Measurements from ENCODE around the gene ZNF200.
"Not testable (repeated sequence)": the region's sequence is repeated elsewhere in the genome, so short reads cannot be mapped to it uniquely, and the experiment has no call there.

The ZNF200 gene

GRCh38 chr16:3234857-3235561 lies at the start of gene ZNF200:
Gene ZNF200, minus strand, starts transcription at chr16:3235158. Its CDS starts 1,403 bp downstream, at chr16:3233755.
- DNase-seq (ENCODE audit: low read depth): peak; percentile 95

DNA sequence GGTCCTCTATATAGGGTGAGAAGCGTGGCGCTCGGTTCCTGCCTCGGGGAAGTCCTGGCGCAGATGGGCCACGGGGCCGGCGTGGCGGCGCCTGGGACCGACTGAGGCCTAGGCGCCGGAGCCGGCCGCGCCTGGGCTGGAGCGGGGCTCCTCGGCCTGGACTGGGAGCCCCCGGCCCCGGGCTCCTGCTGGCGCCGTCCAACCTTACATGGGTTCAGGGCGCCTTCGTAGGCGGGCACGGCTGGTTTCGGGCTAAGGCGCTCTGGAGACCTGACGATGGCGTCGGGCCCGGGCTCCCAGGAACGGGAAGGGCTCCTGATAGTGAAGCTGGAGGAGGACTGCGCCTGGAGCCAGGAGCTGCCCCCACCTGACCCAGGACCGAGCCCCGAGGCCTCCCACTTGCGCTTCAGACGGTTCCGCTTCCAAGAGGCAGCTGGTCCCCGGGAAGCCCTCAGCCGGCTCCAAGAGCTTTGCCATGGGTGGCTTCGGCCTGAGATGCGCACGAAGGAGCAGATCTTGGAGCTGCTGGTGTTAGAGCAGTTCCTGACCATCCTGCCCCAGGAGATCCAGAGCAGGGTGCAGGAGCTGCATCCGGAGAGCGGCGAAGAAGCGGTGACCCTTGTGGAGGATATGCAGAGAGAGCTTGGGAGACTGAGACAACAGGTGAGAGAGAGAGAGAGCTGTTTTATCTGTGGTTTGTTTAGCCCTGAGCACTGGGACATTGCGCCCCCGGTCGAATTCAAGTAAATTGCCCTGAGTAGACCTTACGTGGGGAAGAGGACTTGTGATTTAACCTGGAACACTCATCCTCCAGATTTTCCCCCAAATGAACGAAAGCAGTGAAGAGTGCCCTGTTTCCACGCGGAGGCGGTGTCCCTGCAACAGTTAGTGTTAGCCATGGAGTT lies 48.8 kb upstream of the ZNF200 start:
- no peak for DNase-seq (ENCODE audit: low read depth)

GRCh38 chr16:3282730-3283542 lies 48.0 kb upstream of the ZNF200 start, which contains the start of gene ZNF263:
Gene ZNF263, plus strand, starts transcription at chr16:3283491. Its CDS starts 328 bp downstream, at chr16:3283819.
- peak; percentile 98 for DNase-seq (ENCODE audit: low read depth)

GRCh38 chr16:3282103-3282729 lies 47.3 kb upstream of the ZNF200 start:
- DNase-seq (ENCODE audit: low read depth): no peak

- no peak for DNase-seq (ENCODE audit: low read depth)
Measured at GRCh38 chr16:3281222-3281820, 46.4 kb upstream of the ZNF200 start.

DNA sequence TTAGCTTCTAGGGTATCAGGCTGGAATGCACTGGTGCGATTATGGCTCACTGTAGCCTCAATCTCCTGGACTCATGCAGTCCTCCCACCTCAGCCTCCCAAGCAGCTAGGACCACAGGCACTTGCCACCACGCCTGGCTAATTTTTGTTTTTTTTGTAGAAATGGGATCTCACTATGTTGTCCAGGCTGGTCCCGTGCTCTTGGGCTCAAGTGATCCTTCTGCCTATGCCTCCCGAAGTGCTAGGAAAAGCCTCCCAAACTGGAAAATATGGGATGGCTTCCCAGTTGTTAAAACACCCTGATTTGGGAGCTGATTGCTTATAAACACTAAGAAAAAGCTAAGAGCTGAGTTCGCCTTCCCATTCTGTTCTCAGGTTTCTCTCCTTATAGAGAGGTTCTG lies 41.7 kb upstream of the ZNF200 start:
- no peak for DNase-seq (ENCODE audit: low read depth)

GRCh38 chr16:3274947-3275346 lies 40.0 kb upstream of the ZNF200 start:
- no peak for DNase-seq (ENCODE audit: low read depth)

DNA sequence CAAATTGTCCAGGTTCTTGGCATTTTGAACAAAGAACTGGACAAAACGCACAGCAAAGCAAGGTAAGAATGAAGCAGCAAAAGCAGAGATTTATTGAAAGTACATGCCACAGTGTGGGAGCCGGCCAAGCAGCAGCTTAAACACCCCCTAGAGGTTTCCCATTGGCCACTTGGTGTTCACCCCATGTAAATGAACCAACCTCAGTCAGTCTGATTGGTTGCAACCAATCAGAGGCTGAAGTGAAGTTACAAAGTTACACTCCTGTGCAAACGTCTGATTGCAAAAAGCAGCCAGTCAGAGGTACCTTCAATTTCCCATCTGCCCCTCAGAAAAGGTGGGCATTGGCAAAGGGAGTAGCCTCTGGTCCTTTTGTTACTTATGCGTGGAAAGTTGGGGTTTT lies 39.5 kb upstream of the ZNF200 start:
- DNase-seq (ENCODE audit: low read depth): no peak

- not testable (repeated sequence) for DNase-seq (ENCODE audit: low read depth)
Measured at GRCh38 chr16:3271281-3271680, 36.3 kb upstream of the ZNF200 start.

DNA sequence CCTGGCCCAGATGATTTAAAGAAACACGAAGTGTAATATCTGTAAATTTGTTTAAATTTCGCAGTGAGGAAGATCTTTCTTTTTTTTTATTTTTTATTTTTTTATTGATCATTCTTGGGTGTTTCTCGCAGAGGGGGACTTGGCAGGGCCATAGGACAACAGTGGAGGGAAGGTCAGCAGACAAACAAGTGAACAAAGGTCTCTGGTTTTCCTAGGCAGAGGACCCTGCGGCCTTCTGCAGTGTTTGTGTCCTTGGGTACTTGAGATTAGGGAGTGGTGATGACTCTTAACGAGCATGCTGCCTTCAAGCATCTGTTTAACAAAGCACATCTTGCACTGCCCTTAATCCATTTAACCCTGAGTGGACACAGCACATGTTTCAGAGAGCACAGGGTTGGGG lies 35.8 kb upstream of the ZNF200 start:
- not testable (repeated sequence) for DNase-seq (ENCODE audit: low read depth)

- DNase-seq (ENCODE audit: low read depth): no peak
Measured at GRCh38 chr16:3268294-3268693, 33.3 kb upstream of the ZNF200 start.

GRCh38 chr16:3266873-3267537 lies 32.0 kb upstream of the ZNF200 start:
- peak; percentile 81 for DNase-seq (ENCODE audit: low read depth)

DNA sequence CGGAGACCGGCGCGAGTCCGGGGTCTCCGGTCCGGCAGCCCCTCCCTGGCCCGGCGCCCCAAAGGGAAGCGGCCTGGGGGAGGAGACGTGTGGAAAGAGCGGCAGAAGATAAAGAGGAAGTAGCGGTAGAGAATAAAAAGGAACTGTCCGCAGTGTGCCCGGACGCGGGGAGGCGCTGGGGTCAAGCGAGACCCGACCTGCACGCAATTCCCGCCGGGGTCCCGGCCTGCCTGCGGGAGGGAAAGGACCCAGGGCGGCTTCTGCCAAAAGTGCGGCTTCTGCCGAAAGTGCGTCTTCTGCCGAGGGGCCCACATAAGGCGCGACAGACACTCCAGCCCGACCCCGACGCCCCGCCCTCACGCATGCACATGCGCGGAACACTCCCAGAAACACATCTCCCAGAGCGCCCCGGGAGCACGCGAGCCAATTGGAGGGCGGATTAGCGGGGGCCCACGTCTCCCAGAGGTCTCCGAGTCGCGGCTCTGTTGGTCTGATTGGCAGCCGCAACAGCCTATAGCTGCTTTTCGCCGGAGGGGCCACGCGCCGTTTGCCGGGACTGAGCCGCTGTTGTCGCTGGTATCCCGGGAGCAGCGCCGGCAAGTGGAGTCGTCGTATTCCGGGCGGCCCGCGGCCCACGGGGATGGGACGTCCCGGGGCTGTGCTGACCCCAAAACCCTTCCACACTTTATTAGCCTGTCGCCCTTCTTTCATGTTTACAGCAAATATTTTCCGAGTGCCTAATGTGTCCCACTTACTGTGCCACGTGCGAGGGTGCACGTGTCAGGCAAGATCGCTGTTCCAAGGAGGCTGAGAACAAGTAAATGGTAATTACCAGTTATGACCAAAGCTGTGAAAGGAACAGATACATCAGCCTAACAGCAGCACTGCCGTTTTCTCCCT lies 29.4 kb upstream of the ZNF200 start:
- peak; percentile 99 for DNase-seq (ENCODE audit: low read depth)

DNA sequence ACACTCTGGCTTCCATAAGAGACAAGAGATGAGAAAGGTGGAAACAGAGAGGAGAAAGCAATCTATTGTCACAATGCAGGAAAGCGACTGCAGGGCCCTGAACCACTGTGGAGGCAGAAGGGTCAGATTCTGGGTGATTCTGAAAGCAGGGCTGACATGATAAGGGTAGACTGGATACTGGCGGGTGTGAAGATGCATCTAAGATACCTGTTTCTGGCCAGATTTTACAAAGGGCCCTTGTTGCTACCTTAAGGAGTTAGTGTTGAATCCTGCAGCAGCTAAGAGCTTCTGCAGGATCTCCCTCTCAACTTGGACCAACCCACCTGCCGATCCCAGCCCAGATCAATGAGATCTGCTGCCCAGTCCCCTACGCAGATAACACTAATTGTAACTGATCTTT lies 27.6 kb upstream of the ZNF200 start:
- DNase-seq (ENCODE audit: low read depth): no peak

- DNase-seq (ENCODE audit: low read depth): no peak
Measured at GRCh38 chr16:3259836-3260235, 24.9 kb upstream of the ZNF200 start.

- DNase-seq (ENCODE audit: low read depth): peak; percentile 48
Measured at GRCh38 chr16:3256866-3257465, 22.0 kb upstream of the ZNF200 start.

DNA sequence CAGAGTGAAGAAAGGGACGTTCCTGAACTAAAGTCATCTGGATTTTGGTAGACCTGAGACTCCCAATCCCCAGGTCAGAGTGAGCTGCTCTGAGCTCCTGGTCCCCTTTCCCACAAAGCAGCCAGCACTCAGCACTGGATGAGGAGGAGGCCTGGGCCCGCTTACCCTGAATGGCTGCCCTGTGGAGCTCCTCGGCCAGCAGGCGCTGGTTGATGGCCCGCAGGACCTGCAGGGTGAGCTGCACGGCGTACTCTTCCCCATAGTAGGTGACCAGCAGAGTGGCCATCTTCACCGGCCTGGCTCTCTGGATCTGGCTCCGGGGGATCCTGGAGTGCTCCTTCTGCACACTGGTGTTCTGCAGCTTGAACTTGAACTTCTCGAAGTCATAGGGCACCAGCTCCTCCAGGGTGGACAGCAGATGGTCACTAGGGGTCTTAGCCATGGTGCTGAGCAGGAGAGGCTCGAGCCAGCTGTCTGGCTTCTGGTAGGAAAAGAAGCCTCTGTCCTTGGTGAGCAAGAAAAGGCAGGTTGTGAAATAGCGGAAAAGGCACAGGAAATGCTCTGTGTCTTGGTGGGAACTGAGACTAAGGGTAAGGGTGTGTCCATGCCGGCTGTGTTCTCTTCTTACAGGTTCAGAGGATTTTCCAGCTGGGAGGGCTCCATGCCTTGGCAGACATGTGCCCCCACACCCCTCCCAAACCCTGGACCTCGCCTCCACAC lies 21.3 kb upstream of the ZNF200 start, which contains the start of gene MEFV:
Gene MEFV, minus strand, starts transcription at position 488 of the 720 bp plus-strand sequence. Its CDS starts 46 bp downstream, at position 442.
- DNase-seq (ENCODE audit: low read depth): peak; percentile 45

DNA sequence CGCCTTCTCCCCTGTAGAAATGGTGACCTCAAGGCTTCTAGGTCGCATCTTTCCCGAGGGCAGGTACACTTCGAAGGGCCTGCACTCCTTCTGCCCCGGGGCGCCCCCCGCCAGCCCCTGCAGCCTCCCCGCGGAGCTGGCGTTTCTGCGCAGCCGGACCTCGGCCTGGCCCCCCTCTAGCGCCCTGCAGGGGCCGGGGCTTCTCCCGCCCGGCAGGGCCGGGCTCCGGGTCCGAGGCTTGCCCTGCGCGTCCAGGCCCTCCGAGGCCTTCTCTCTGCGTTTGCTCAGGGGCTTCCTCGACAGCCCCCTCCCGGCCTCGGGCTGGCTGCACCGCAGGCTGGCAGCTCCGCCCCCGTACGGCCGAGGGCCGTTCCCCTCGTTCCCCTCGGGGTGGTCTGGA lies 19.4 kb upstream of the ZNF200 start:
- no peak for DNase-seq (ENCODE audit: low read depth)
